Activated T-helper 17 cell treated with anti-CD3 and anti-CD28 coated beads, Interleukin-2, amount 50 U/mL, for 72 hours (primary cell): ENCODE results near the gene TMEM269. TPM values are rescaled to one million over a fixed set of nuclear protein-coding genes. Genes with fewer than 3 reads are reported as not detected.

Experiments
- ATAC-seq: fragments of 150-1000 bp; cut with Tn5 transposase; replicated peaks from 2 replicates; pipeline ENCODE4 v1.10.0; 2021; ENCODE audit warnings: mild to moderate bottlenecking, moderate library complexity
- H3K27ac Mint-ChIP-seq: one replicate; pipeline ENCODE4 v1.8.0; 2022; ENCODE audit warnings: mixed read lengths
- H3K27me3 Mint-ChIP-seq: one replicate; pipeline ENCODE4 v1.8.0; 2022; ENCODE audit warnings: mixed read lengths
- H3K36me3 Mint-ChIP-seq: one replicate; pipeline ENCODE4 v1.8.0; 2022; ENCODE audit warnings: low read depth, mild to moderate bottlenecking, mixed read lengths
- H3K4me1 Mint-ChIP-seq: one replicate; pipeline ENCODE4 v1.8.0; 2022; ENCODE audit warnings: mixed read lengths
- H3K4me3 Mint-ChIP-seq: one replicate; pipeline ENCODE4 v1.8.0; 2022; ENCODE audit warnings: mild to moderate bottlenecking, mixed read lengths
- H3K9me3 Mint-ChIP-seq: one replicate; pipeline ENCODE4 v1.8.0; 2022; ENCODE audit warnings: mixed read lengths
- total RNA-seq, 2 donors: library from RNA; stranded (reverse); gene quantifications; one replicate each; pipeline ENCODE4 v1.2.3, GENCODE V29; 2022

The TMEM269 gene
- total RNA-seq, 2 donors from 2014 or later = 0.15 to 2.8 TPM

DNA sequence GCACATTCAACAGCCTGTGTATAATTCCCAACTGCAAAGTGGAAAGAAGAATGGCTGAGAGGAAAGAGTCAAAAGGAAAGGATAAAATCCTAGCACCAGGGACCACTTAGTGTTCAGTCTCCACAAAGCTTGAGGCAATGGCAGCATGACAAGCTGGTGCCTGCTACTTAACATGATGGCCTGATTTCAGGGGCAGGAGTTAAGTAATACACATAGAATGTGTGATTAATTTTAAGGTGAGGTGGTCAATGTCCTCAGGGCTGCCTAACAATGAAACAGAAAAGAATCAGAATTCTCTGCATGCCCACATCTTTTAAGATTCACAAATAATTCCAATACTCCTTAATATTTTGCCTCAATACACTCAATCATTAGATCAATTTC is 26.9 kb upstream of the TMEM269 start:
- no peaks in the 10 kb centered on the region for H3K9me3 Mint-ChIP-seq
- no peaks in the 10 kb centered on the region for H3K27me3 Mint-ChIP-seq
- H3K27ac Mint-ChIP-seq = no peak overlapping the region
- no peaks in the 10 kb centered on the region for H3K4me1 Mint-ChIP-seq
- ATAC-seq = no peak
- H3K36me3 Mint-ChIP-seq = peaks cover 94% of the 10 kb centered on the region
- no peak overlapping the region for H3K4me3 Mint-ChIP-seq

DNA sequence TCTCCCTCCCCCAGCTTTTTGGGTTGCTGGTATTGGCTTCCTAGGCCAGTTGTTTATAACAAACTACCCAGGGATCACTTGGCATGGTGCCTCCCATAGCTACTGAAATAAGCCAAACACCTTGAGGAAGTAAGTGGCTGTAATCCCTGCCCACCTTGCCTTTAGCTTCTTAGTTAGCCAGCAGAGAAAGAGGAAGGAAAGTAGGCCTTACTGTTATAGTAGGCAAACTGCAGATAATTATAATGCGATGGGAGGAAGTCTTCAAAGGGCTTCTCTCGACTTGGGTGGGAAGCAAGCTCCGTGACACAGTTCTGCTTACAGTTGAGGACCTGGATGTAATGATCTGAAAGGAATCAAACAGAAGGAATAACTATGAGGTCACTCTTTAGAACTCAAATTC is 26.1 kb upstream of the TMEM269 start:
- Mint-ChIP-seq H3K27me3 (no peaks in the 10 kb centered on the region), H3K36me3 (peaks cover 87% of the 10 kb centered on the region), H3K4me3 (no peak overlapping the region), H3K9me3 (no peaks in the 10 kb centered on the region), H3K27ac (peak overlapping the region; percentile 17), H3K4me1 (no peaks in the 10 kb centered on the region)
- no peak for ATAC-seq

DNA sequence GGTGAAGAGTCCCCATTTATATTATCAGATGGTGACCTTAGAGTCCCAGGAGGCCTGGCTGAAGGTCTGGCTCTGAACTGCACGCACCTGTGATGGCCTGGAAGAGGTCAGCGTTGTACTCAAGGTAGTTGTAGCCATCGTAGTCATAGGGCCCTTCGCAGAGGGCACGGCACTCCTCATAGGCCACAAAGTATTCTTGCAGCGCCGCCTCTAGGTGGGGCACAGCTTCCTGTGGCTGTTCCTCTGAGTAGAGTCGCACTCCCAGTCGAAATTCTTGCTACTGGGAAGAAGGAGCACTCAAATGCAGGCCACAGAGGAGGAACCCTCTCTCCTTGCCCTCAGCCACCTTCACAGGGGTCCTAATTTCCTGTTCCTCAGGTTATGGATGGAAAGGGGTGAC is 25.7 kb upstream of the TMEM269 start:
- no peak for ATAC-seq
- Mint-ChIP-seq H3K27me3 (no peaks in the 10 kb centered on the region), H3K4me1 (no peaks in the 10 kb centered on the region), H3K36me3 (peaks cover 82% of the 10 kb centered on the region), H3K9me3 (no peaks in the 10 kb centered on the region), H3K27ac (peak overlapping the region; percentile 17), H3K4me3 (no peak overlapping the region)

DNA sequence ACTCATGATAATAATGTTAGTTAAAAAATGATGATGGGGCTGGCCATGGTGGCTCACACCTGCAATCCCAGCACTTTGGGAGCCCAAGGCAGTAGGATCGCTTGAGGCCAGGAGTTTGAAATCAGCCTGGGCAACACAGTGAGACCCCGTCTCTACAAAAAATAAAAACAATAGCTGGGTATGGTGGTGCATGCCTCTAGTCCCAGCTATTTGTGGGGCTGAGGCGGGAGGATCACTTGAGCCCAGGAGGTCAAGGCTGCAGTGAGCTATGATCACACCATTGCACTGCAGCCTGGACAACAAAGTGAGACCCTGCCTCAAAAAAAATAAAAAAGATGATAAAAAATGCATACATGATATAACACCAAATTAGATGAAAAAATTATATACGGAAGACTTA is 23.2 kb upstream of the TMEM269 start:
- H3K27ac Mint-ChIP-seq = peak overlapping the region; percentile 25

DNA sequence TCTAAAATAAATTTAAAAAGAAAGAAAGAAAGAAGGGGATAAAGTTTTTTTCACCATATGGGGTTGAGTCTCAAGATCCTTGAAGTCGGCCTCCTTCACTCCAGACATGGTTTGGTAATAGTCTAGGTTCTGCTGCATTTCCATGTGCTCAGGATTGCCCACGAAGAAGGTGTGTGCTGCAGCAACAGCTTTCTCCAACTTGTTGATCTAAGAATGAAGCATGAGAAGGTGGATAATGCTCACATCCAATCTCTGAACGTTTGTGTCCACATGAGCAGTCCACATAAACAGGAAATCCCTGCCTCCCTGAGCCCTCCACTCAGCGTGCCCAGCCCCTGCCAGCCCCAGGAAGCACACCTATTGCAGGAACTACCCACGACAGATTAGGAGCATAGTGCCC is 22.5 kb upstream of the TMEM269 start:
- no peak for ATAC-seq
- Mint-ChIP-seq H3K4me1 (no peaks in the 10 kb centered on the region), H3K27me3 (no peaks in the 10 kb centered on the region), H3K9me3 (no peaks in the 10 kb centered on the region), H3K4me3 (no peak overlapping the region), H3K36me3 (peaks cover 50% of the 10 kb centered on the region), H3K27ac (peak overlapping the region; percentile 25)

More for the DNA sequence above, 23.2 kb upstream of the TMEM269 start:
- H3K4me1 Mint-ChIP-seq = no peaks in the 10 kb centered on the region
- H3K36me3 Mint-ChIP-seq = peaks cover 57% of the 10 kb centered on the region
- no peaks in the 10 kb centered on the region for H3K9me3 Mint-ChIP-seq
- ATAC-seq = no peak
- no peaks in the 10 kb centered on the region for H3K27me3 Mint-ChIP-seq
- no peak overlapping the region for H3K4me3 Mint-ChIP-seq

DNA sequence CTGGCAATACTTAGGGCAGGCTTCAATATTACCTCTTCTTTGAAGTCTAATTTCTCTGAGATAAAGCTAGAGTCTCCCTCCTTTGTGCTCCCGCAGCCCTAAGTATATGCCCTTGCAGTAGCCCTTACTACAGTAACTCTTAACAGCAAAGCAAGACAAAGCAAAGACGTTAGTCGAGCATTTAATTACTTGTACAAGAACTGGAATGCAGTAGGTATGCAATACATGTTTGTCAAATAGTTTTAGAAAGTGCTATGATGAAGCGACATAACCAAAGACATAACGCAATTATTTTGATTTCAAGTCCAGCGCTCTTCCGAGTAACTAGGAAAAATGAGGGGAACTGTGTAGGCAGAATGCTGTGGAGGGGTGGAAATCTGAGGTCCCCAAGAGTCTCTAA is 19.5 kb upstream of the TMEM269 start:
- H3K4me3 Mint-ChIP-seq = no peak overlapping the region
- no peaks in the 10 kb centered on the region for H3K27me3 Mint-ChIP-seq
- no peaks in the 10 kb centered on the region for H3K9me3 Mint-ChIP-seq
- no peak for ATAC-seq
- H3K27ac Mint-ChIP-seq = no peak overlapping the region
- H3K36me3 Mint-ChIP-seq = peaks cover 36% of the 10 kb centered on the region
- H3K4me1 Mint-ChIP-seq = peaks cover 5% of the 10 kb centered on the region

DNA sequence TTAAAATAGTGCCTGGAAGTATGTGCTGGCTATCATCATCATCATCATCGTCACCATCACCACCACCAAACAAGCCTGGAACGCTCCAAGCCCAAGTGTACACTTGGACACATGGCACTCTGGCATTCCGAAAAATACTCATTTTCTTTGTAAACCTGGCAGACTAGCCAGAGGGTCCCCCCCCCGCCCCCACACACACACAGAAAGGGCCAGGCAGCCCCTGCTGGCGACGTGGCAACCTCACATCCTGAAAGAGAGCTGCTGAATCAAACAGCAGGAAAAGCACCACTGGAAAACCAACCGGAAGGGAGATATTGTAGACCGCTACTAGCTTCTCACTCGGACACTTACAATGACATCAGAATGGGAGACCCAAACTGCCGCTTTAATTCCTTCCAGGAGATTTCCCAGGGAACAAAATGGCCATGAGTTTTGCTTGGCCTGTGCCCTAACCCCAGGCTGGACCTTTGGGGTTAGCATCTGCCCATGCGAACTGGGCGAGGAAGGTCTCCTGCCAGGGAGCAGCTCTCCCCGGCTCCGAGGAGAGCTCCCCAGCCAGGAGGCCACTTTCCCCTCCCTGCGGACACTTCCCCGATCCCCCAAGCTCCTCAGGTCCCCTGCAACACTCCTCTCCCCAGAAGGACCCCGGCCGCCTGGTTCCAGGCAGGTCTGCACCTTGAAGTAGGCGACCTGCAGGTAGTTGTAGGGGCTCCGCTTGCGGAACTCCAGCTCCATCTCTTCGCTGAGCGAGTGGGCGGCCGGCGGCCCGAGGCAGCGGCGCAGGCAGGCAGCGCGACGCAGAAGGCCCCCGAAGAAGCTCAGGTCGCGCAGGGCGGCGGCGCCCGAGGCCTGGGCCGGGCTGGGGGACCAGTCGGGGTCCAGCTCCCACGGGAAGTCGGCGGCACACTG is 18.7 kb upstream of the TMEM269 start:
- Mint-ChIP-seq H3K4me1 (peaks cover 10% of the 10 kb centered on the region), H3K4me3 (no peak overlapping the region), H3K9me3 (no peaks in the 10 kb centered on the region), H3K27ac (no peak overlapping the region), H3K27me3 (no peaks in the 10 kb centered on the region), H3K36me3 (peaks cover 40% of the 10 kb centered on the region)
- peak; percentile 34 for ATAC-seq

DNA sequence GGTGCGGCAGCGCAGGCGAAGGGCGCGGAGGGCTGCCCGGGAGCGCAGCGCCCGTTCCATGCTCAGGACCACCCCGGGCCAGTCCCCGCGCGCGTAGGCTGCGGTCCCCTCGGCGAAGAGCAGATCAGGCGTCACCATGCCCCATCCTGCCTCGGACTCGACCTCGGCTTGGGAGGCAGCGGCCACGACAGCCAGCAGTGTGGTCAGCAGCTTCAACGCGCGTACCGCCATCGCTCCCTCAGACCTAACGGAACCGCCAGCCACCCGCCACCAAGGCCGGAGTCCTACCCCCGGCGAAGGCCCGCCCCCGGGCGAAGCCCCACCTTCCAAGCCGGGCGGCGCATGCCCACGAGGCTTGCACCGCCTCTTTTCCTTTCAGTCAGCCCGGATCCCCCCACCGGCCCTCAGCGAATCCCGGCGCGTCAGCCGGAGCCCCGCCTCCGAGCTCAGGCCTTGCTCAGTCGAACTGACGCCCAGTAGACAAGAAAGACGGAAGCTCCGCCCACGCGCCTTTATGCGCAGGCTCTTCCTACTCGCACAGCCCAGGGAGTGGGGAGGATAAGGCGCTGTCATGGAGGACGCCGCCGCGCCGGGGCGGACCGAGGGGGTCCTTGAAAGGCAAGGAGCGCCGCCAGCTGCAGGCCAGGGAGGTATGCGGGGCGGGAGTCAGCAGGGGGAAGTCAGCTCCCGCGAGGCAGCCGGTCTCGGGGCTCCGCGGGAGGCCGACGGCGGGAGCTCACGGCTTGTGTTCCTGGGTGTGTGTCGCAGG is 17.9 kb upstream of the TMEM269 start, which contains the start of the genes C1orf50 and P3H1:
Gene C1orf50, plus strand, starts transcription at position 509 of the 769 bp plus-strand sequence. Its CDS starts 63 bp downstream, at position 572.
Gene P3H1, minus strand, starts transcription at position 288 of the 769 bp plus-strand sequence. Its CDS starts 57 bp downstream, at position 231.
- Mint-ChIP-seq H3K4me3 (no peak within 1 kb of the TSS), H3K27me3 (no peaks in the 10 kb centered on the region), H3K36me3 (peaks cover 35% of the 10 kb centered on the region), H3K9me3 (no peaks in the 10 kb centered on the region), H3K4me1 (peaks cover 13% of the 10 kb centered on the region), H3K27ac (no peak within 1 kb of the TSS)
- ATAC-seq = peak; percentile 93

DNA sequence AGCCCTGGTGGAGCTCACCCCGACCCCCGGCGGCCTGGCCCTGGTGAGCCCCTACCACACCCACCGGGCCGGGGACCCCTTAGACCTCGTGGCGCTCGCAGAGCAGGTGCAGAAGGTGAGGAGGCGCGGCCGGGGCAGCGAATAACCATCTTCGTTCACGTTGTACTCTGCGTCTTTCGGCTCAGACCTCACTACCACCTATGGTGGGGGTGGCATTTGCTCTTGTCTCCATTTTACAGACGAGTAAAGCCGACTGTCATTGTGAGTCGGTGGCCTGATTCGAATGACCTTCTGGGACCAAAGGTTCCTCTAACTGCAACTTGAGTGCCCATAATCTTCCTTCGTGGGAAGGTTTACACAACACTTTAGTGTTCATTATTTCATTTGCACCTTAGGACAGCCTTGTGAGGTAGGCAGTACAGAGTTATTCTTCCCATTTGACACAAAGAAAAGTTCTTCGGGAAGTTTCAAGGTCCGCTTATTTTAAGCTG is 17.2 kb upstream of the TMEM269 start:
- H3K36me3 Mint-ChIP-seq = peaks cover 34% of the 10 kb centered on the region
- H3K27me3 Mint-ChIP-seq = no peaks in the 10 kb centered on the region
- peak; percentile 16 for ATAC-seq
- H3K4me3 Mint-ChIP-seq = no peak overlapping the region
- H3K9me3 Mint-ChIP-seq = no peaks in the 10 kb centered on the region
- H3K27ac Mint-ChIP-seq = no peak overlapping the region
- H3K4me1 Mint-ChIP-seq = peaks cover 16% of the 10 kb centered on the region

DNA sequence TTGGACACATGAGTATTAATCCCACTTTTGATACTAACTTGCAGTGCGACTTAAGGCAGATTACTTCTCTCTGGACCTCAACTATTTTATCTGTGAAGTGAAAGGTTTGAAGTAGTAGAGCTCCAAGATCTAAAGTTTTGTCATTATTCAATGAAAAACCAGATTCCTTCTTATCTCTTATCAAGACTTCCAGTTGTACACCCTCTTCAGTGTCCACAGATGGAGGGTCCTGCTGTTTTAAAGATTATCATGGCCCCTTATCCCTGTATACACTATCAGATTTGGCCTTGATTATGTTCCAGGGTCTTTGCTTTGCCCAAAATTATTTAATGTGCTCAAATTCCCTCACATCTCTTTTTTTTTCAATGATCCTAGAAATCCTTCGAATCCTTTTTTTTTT is 16.6 kb upstream of the TMEM269 start:
- Mint-ChIP-seq H3K9me3 (no peaks in the 10 kb centered on the region), H3K27me3 (no peaks in the 10 kb centered on the region), H3K4me3 (no peak overlapping the region), H3K36me3 (peaks cover 37% of the 10 kb centered on the region), H3K4me1 (peaks cover 20% of the 10 kb centered on the region), H3K27ac (no peak overlapping the region)
- ATAC-seq = no peak

DNA sequence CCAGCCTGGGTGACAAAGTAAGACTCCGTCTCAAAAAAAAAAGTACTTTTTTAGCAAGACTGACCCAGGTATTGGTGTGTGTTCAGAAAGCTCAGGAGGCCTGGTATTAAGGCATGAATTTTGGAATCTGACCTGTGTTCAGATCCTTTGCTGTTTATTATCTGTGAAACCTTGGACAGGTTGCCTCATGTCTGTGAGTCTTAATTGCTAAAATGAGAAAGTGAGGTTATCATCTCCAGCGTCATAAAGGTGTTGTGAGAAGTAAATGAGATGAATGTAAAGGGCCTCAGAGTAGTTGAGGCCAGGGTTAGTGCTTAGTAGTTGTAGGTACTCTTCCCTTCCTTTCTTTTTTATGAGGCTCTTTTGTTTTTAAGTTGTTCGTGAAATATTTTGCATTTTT is 15.0 kb upstream of the TMEM269 start:
- H3K27ac Mint-ChIP-seq = peak overlapping the region; percentile 41
- H3K36me3 Mint-ChIP-seq = peaks cover 54% of the 10 kb centered on the region
- H3K4me3 Mint-ChIP-seq = no peak overlapping the region
- H3K27me3 Mint-ChIP-seq = no peaks in the 10 kb centered on the region
- H3K4me1 Mint-ChIP-seq = peaks cover 23% of the 10 kb centered on the region
- no peak for ATAC-seq
- no peaks in the 10 kb centered on the region for H3K9me3 Mint-ChIP-seq

DNA sequence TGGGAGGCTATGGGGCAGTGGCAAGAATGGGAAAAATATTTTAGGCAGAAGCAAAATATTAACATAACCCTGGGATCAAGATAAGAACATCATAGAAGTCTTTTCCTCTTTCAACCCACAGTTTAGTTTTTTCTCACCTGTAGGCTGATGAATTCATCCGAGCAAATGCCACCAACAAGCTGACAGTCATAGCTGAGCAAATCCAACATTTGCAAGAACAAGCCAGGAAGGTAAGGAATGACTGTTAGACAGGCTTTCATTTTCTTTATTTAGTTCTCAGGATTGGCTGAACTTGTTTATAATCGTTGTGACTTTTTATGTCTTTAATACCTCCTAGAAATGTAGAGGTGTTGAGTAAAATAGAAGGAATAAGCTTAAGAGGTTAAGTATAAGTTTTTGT is 11.4 kb upstream of the TMEM269 start:
- peak; percentile 53 for ATAC-seq
- Mint-ChIP-seq H3K36me3 (peaks cover 90% of the 10 kb centered on the region), H3K27ac (peak overlapping the region; percentile 51), H3K9me3 (no peaks in the 10 kb centered on the region), H3K27me3 (no peaks in the 10 kb centered on the region), H3K4me1 (peaks cover 23% of the 10 kb centered on the region), H3K4me3 (no peak overlapping the region)

DNA sequence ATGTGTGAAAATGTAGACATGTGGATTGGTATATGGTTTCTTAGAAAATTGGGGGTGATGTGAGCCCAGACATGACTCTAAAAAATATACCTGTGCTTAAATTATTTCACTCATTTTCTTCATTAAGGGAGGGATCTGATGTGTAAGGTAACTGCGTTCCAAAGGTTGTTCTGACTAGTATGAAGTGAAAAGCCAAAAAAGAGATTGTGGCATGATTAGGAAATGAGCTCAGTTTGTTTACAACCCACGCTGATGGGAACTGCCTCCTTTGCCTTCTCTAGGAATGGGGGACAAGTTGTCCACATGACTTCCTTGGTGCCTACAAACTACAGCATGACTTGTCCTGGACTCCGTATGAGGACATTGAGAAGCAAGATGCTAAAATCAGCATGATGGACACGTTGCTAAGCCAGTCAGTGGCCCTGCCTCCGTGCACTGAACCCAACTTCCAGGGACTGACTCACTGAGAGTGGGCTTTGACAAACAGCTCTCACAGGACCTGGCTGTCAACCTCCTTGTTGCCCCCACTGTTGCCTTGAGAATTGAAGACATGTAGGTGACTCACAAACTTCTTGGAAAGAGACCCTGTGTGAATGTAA is 9.8 kb upstream of the TMEM269 start:
- peaks cover 93% of the 10 kb centered on the region for H3K36me3 Mint-ChIP-seq
- peaks cover 24% of the 10 kb centered on the region for H3K4me1 Mint-ChIP-seq
- H3K27ac Mint-ChIP-seq = peak overlapping the region; percentile 11
- no peak overlapping the region for H3K4me3 Mint-ChIP-seq
- no peaks in the 10 kb centered on the region for H3K9me3 Mint-ChIP-seq
- H3K27me3 Mint-ChIP-seq = no peaks in the 10 kb centered on the region
- ATAC-seq = no peak

DNA sequence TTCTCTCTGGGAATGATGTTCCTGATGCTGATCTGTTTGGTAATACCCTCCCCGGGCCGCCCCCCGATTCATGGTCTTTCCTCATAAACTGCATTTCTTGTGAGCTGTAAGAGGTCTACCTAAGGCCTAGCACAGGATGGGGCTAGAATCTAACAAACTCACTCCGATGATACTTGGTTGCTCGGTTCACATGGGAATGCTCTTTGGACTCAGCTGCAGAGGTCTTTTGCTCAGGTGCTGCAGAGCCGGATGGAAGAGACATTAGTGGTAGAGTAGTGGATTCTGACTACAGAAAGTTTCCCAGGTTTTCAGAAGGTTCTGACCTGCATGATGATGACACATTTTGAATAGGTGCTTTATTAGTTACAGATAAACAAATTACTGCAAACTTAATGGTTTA is 8.3 kb upstream of the TMEM269 start:
- peaks cover 96% of the 10 kb centered on the region for H3K36me3 Mint-ChIP-seq
- H3K4me1 Mint-ChIP-seq = peaks cover 18% of the 10 kb centered on the region
- H3K9me3 Mint-ChIP-seq = no peaks in the 10 kb centered on the region
- H3K27ac Mint-ChIP-seq = no peak overlapping the region
- ATAC-seq = no peak
- no peaks in the 10 kb centered on the region for H3K27me3 Mint-ChIP-seq
- H3K4me3 Mint-ChIP-seq = no peak overlapping the region
